ENCODE data around the gene KRTAP17-1.

KRTAP17-1 gene

GRCh38 chr17:41333098-41333497 lies 17.6 kb upstream of the KRTAP17-1 start:
- DNase-seq (ENCODE audit: low read depth in 1 of 2, low spot score in 1 of 2), result no peak

DNA sequence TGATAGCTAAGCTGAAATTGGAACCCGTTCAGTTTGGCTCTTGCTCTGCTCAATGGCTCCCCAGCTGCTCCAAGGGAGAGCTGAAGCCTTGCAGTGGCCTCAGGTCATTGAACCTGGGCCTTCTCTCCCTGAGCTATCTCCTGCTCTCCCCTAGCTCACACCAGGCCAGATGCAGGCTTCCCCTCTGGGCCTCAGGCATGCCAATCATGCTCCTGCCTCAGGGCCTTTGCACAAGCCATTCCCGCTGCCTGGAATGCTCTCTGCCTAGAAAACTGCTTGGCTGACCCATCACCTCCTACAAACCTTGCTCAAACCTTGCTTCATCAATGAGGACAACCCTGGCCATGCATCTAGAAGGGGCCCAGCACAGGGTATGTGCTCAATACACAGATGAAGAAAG lies 16.7 kb upstream of the KRTAP17-1 start:
- DNase-seq (ENCODE audit: low read depth in 1 of 2, low spot score in 1 of 2), result no peak

GRCh38 chr17:41331606-41332005 lies 16.1 kb upstream of the KRTAP17-1 start:
- no peak for DNase-seq (ENCODE audit: low read depth in 1 of 2, low spot score in 1 of 2)

GRCh38 chr17:41329279-41329948 lies 13.9 kb upstream of the KRTAP17-1 start:
- no peak for DNase-seq (ENCODE audit: low read depth in 1 of 2, low spot score in 1 of 2)

GRCh38 chr17:41328207-41328606 lies 12.7 kb upstream of the KRTAP17-1 start:
- no peak for DNase-seq (ENCODE audit: low read depth in 1 of 2, low spot score in 1 of 2)

DNA sequence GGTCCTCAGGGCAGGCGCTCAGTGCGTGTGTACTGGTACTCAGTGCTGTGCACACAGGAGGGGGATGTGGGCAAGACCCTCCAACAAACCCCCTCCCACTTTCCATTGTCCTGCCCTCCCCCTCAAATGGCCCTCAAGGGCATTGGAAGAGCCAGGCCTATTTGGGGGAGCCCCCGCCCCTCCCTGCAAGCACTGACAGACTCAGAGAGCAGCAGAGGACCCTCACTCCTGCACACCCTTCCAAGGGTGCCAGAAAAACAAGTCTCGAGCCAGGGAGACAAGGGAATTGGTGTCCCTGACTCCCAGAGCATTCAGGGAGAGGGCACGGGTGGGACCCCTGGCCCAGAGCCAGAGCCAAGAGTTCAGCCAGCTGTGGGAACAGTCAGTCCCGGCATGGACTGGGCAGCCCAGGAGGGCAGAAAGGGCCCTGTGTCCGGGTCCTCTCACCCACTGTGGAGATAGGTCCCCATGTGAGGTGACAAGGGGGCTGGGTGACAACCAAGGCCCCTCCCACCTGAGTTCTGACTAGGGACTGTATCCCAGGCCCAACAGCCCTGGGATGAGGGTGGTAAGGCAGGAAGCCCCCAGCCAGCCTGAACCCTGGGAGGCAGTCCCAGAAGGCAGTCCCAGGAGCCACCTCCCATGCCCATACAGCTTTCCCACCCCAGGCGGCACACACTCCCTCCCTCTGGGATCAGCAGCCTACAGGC lies 12.1 kb upstream of the KRTAP17-1 start:
- no peak for DNase-seq (ENCODE audit: low read depth in 1 of 2, low spot score in 1 of 2)

DNA sequence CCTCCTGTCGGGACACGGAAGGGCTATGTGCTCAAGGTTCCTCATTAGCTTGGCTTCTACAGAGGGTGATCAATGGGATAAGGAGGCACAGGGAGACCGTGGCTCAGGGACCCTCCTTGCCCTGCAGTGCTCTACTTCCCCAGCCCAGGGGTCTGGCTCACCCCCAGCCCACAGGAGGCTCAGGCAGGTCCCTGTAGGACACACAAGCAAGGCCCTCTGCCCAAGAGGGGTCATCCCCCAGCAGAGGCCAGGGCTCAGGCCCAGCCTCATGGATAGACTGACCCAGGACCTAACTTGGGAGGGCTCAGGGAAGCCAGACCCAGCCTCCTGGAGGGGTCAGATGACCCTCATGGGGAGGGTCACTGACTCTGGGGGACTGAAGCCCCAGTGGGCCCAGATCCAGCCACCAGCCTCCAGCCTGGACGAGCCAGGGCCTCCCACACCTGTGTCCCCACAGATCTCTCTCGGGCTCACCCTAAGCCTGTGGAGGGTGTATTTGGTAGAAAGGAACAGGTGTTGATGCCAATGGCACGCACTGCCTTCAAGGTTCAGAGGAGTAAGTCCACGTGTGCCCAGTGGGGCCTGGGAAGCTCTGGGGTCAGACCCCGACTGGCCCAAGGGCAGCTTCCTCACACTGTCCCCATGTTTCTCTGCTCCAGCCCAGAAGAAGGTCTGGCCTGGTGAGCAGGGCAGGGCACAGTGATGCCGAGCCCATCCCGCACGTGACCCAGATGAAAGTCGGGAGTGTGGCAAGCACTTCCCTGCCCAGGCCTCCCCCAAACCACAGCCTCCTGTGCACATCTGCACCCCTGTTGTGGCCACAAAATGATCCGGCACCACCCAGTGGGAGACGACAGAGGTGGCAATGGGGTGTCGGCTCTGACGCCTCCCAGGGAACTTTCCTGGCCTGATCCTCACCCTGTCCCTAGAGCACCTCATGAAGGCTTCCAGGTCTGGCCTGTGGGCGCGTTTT lies 10.9 kb upstream of the KRTAP17-1 start:
- no peak for DNase-seq (ENCODE audit: low read depth in 1 of 2, low spot score in 1 of 2)

GRCh38 chr17:41325611-41326010 lies 10.1 kb upstream of the KRTAP17-1 start:
- no peak for DNase-seq (ENCODE audit: low read depth in 1 of 2, low spot score in 1 of 2)

- no peak for DNase-seq (ENCODE audit: low read depth in 1 of 2, low spot score in 1 of 2)
Observed at GRCh38 chr17:41325126-41325525, 9.6 kb upstream of the KRTAP17-1 start.

- DNase-seq (ENCODE audit: low read depth in 1 of 2, low spot score in 1 of 2), result no peak
Observed at GRCh38 chr17:41324180-41325075, 8.9 kb upstream of the KRTAP17-1 start.

DNA sequence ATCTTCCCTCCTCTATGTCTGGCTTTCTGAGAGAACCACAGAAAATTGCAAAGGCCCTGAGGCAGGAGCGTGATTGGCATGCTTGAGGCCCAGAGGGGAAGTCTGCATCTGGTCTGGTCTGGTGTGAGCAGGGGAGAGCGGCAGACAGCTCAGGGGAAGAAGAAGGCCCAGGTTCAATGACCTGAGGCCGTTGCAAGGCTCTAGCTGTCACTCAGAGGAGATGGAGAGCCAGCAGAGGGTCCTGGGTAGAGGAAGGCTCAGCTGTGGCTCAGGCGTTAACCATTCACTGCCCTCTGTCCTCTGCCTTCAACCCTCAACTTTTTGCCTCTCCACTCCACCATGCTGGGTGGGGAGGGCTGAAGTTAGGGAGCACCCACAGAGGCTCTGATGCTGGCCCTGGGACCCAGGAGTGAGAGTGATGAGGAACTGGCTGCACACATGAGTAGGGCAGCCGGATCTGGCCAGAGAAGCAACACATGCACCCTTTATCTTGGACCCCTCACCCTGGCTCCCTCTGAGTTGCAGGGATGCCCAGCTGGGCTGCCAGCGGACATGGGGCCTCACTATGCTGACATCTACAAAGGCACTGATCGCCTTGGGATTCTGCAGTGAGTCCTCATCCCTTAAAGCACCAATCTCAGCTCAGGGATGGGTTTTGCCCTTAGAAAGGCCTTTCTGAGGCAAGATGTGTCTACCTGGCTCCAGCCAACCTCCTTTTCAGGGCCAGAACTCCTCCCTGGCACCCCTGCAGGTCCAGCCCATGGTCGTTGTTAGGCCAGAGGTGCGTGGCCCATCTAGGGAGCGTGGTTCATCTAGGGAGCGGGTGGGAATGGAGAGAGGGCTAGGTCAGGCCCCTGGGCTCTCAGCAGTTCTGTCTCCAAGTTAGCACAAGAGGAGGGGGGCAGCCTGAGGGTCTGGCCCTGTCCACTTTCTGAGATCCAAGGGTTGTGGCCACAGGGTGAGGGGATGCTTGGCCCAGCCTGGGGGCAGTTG lies 7.7 kb upstream of the KRTAP17-1 start:
- no peak for DNase-seq (ENCODE audit: low read depth in 1 of 2, low spot score in 1 of 2)

DNA sequence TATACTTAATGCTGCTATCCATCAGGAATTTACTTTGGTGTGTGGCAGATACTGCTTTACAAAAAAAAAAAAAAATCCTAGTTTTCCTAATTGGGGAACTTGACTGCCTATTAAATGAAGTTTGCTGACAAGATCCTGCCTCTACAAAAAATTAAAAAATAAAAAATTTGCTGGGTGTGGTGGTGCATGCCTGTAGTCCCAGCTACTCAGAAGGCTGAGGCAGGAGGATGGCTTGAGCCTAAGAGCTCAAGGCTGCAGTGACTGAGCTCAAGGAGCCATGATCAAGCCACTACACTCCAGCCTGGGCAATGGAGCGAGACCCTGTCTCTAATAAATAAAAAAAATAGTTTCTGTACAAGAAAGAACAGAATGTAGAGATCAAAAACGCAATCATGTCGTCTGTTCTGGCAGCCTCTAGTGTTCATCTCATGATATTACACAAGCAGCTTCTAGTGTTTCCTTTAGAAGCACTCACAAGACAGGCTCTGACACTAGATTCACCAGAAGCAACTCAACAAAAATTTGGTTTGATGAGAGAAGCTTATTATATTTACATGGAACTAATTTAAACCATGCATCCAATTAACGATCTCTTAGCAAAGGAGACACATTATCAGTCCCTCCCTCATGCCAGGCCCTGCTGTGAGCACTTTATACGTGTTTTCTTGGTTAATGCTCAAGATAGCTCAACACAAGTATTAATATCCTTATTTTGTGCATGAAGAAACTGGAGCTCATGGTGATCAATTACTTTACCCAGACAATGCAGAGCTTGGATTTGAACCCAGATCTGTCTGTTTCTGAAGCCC lies 6.8 kb upstream of the KRTAP17-1 start:
- DNase-seq (ENCODE audit: low read depth in 1 of 2, low spot score in 1 of 2), result no peak

- DNase-seq (ENCODE audit: low read depth in 1 of 2, low spot score in 1 of 2), result no peak
Observed at GRCh38 chr17:41318231-41318630, 2.7 kb upstream of the KRTAP17-1 start.

DNA sequence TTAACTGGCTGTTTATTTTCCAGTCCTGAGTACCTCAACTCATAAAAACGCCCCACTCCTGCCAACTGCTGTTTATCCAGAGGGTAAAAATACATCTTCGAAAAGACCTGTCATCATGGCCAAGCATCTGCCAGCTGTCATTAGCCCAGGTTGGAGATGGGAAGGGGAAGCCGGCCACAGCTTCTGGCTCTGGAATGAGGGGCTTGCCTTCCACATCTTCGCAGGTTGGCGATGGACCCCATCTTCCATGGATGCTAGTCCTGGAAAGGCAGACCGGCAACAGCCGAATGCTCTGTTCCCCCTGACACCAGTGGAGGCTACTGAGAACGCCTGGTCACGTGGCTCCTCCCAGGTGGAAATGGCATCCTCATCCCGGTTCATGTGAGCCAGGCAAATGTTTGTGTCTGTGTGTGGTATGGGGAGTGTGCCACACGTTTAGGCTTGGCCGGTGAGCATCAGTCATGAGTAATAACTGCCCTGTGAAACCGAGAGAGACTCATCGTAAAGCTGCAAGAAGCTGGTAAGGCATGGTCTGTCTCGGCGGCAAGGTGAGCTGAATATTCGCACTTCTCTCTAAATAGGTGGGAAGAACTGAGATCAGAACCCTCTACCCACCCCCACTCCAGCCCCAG lies 420 bp upstream of the KRTAP17-1 start:
- no peak for DNase-seq (ENCODE audit: low read depth in 1 of 2, low spot score in 1 of 2)

DNA sequence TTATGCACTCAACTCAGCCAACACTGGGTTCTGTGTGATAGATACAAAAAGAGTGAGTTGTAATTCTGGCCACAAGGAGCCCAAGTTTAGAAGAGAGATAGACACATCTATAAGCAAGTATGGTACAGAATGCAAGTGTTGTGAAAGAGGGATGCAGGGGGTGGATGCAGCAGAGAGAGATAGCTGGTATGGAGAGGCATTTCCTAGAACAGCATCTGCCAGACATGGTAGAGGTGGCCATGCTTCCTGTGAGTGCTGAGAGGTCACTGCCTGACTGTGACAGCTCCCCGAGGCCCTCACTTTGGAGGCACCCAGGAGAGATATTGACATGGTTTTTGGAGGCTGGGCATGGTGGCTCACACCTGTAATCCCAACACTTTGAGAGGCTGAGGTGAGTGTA lies 4.4 kb downstream of the KRTAP17-1 start:
- no peak for DNase-seq (ENCODE audit: low read depth in 1 of 2, low spot score in 1 of 2)

GRCh38 chr17:41308918-41309359 lies 6.6 kb downstream of the KRTAP17-1 start, which contains the start of gene KRTAP16-1:
Gene KRTAP16-1 (minus strand): TSS chr17:41309309. CDS start chr17:41309253, 56 bp downstream.
- peak; percentile 9 to 32 for DNase-seq (ENCODE audit: low read depth in 1 of 2, low spot score in 1 of 2)

GRCh38 chr17:41308251-41308917 lies 7.1 kb downstream of the KRTAP17-1 start:
- peak; percentile 41 to 71 for DNase-seq (ENCODE audit: low read depth in 1 of 2, low spot score in 1 of 2)

All from activated T-helper 1 cell treated with anti-CD3 and anti-CD28 coated beads, Interleukin-2, amount 50 U/mL, for 16 hours (primary cell).